GM23338 (cell line): Measurements from ENCODE around the gene SLC50A1. TPM values are rescaled to one million over a fixed set of nuclear protein-coding genes. Genes with fewer than 3 reads are reported as not detected.

Experiments
- ATAC-seq: fragments of 200-7000 bp; cut with Tn5 transposase; 3 replicates; pipeline ENCODE4 v1.9.1; 2020
- DNase-seq: peaks from one replicate; pipeline ENCODE4 v3.0.0-alpha.2; 2015; ENCODE audit warnings: low spot score
- H2AFZ ChIP-seq: fragments of 200-600 bp; sonication (generic); 2 replicates; pipeline ENCODE4 v1.8.0; 2016; ENCODE audit warnings: antibody characterized with exemption, mild to moderate bottlenecking, moderate library complexity
- H3F3A ChIP-seq: fragments of 200-600 bp; sonication (generic); replicated peaks from 2 replicates; pipeline ENCODE4 v1.8.0; 2017; ENCODE audit warnings: antibody characterized with exemption, mixed run types, low read depth
- H3K27ac ChIP-seq: fragments of 200-600 bp; sonication (generic); 2 replicates; pipeline ENCODE4 v1.6.1; 2016; ENCODE audit warnings: low read depth
- H3K27me3 ChIP-seq: fragments of 200-600 bp; sonication (generic); 2 replicates; pipeline ENCODE4 v1.8.0; 2016; ENCODE audit warnings: mild to moderate bottlenecking, mixed run types, moderate library complexity; ENCODE audit not compliant: insufficient read depth
- H3K36me3 ChIP-seq: fragments of 200-600 bp; sonication (generic); 2 replicates; pipeline ENCODE4 v1.8.0; 2016; ENCODE audit warnings: mild to moderate bottlenecking; ENCODE audit not compliant: insufficient read depth
- H3K4me1 ChIP-seq: fragments of 200-600 bp; sonication (generic); 2 replicates; pipeline ENCODE4 v1.8.0; 2016; ENCODE audit warnings: mild to moderate bottlenecking, moderate library complexity; ENCODE audit not compliant: insufficient read depth
- H3K4me2 ChIP-seq: fragments of 200-600 bp; sonication (generic); 2 replicates; pipeline ENCODE4 v1.7.1; 2017; ENCODE audit warnings: mixed run types
- H3K4me3 ChIP-seq: fragments of 200-600 bp; sonication (generic); 2 replicates; pipeline ENCODE4 v1.6.1; 2016; ENCODE audit warnings: mixed run types
- H3K79me2 ChIP-seq: fragments of 200-600 bp; sonication (generic); replicated peaks from 2 replicates; pipeline ENCODE4 v1.8.0; 2017; ENCODE audit warnings: mild to moderate bottlenecking; ENCODE audit not compliant: insufficient read depth
- H3K9me2 ChIP-seq: fragments of 200-600 bp; sonication (generic); 2 replicates; pipeline ENCODE4 v1.8.0; 2017; ENCODE audit not compliant: insufficient read depth
- H4K20me1 ChIP-seq: fragments of 200-600 bp; sonication (generic); replicated peaks from 2 replicates; pipeline ENCODE4 v1.8.0; 2017; ENCODE audit warnings: mild to moderate bottlenecking; ENCODE audit not compliant: insufficient read depth
- H3K27ac Mint-ChIP-seq: 2 replicates; pipeline ENCODE4 v1.8.0; 2020; ENCODE audit warnings: inconsistent platforms, mild to moderate bottlenecking, moderate library complexity, mixed read lengths
- H3K27me3 Mint-ChIP-seq: 3 replicates; pipeline ENCODE4 v1.8.0; 2022; ENCODE audit warnings: low read depth, mild to moderate bottlenecking, moderate library complexity, mixed read lengths, inconsistent platforms; ENCODE audit not compliant: insufficient read depth, poor library complexity
- H3K36me3 Mint-ChIP-seq: 3 replicates; pipeline ENCODE4 v1.8.0; 2021; ENCODE audit warnings: low read depth, mild to moderate bottlenecking, inconsistent platforms, moderate library complexity, mixed read lengths
- H3K4me1 Mint-ChIP-seq: 3 replicates; pipeline ENCODE4 v1.8.0; 2020; ENCODE audit warnings: mild to moderate bottlenecking, inconsistent platforms, mixed read lengths
- H3K4me3 Mint-ChIP-seq: 3 replicates; pipeline ENCODE4 v1.8.0; 2021; ENCODE audit warnings: moderate library complexity, mild to moderate bottlenecking, inconsistent platforms, mixed read lengths
- H3K9me3 Mint-ChIP-seq: 3 replicates; pipeline ENCODE4 v1.8.0; 2020; ENCODE audit warnings: moderate library complexity, mild to moderate bottlenecking, inconsistent platforms, mixed read lengths
- CREB1 ChIP-seq: fragments of 250-450 bp; sonication (Bioruptor Pico); IDR thresholded peaks from 2 replicates; pipeline ENCODE4 v1.5.0; 2020; ENCODE audit warnings: low read depth, mild to moderate bottlenecking, moderate library complexity
- CTCF ChIP-seq, 2 experiments: fragments of 200-600 bp in 1 of 2; sonication (generic) in 1 of 2; conservative IDR thresholded peaks; 2 replicates each; pipeline versions ENCODE4 v1.5.1 to v1.6.1; 2016 to 2017; ENCODE audit warnings: antibody characterized with exemption in 2 of 2, low read depth in 2 of 2, mild to moderate bottlenecking in 2 of 2, moderate library complexity in 1 of 2
- EZH2 ChIP-seq: fragments of 200-600 bp; sonication (generic); IDR thresholded peaks from one replicate; pipeline ENCODE4 v1.8.0; 2017; ENCODE audit warnings: antibody characterized with exemption, mild to moderate bottlenecking, low read depth; ENCODE audit not compliant: unreplicated experiment
- EZH2phosphoT487 ChIP-seq: fragments of 200-600 bp; sonication (generic); IDR thresholded peaks from one replicate; pipeline ENCODE4 v1.8.1; 2018; ENCODE audit warnings: antibody characterized with exemption; ENCODE audit not compliant: unreplicated experiment
- JUNB ChIP-seq: IDR thresholded peaks from one replicate; pipeline ENCODE4 v1.6.1; 2016; ENCODE audit warnings: antibody characterized with exemption; ENCODE audit not compliant: unreplicated experiment
- NANOG ChIP-seq: IDR thresholded peaks from 2 replicates; pipeline ENCODE4 v1.6.1; 2016; ENCODE audit warnings: antibody characterized with exemption, borderline replicate concordance
- POLR2AphosphoS5 ChIP-seq: IDR thresholded peaks from 2 replicates; pipeline ENCODE4 v1.6.1; 2016; ENCODE audit warnings: antibody characterized with exemption, low read depth
- STAT1 ChIP-seq: IDR thresholded peaks from one replicate; pipeline ENCODE4 v1.6.1; 2016; ENCODE audit warnings: antibody characterized with exemption; ENCODE audit not compliant: unreplicated experiment
- ZNF114 ChIP-seq: fragments of 250-450 bp; sonication (Bioruptor Pico); IDR thresholded peaks from 2 replicates; pipeline ENCODE4 v1.5.0; 2020; ENCODE audit warnings: mild to moderate bottlenecking, moderate library complexity
- ZNF331 ChIP-seq: fragments of 250-450 bp; sonication (Bioruptor Pico); IDR thresholded peaks from 2 replicates; pipeline ENCODE4 v1.5.0; 2020; ENCODE audit warnings: low read depth, mild to moderate bottlenecking, moderate library complexity
- polyA plus RNA-seq: library from polyadenylated mRNA; unstranded; fragments of >200 nt; fragmentation: Nextera tagmentation; extraction: Ambion mirVana; gene quantifications from 2 replicates; pipeline ENCODE4 v1.2.1, GENCODE V29; 2016
- total RNA-seq: library from RNA; depleted of rRNA; stranded (reverse); fragments of >200 nt; shearing (Covaris generic); gene quantifications from 2 replicates; pipeline ENCODE4 v1.2.3, GENCODE V29; 2014
- TF ChIP-seq, protein P1 (sequence below): IDR thresholded peaks from 2 replicates; pipeline ENCODE4 v1.6.1; 2016; ENCODE audit warnings: antibody characterized with exemption
- TF ChIP-seq, protein P2 (sequence below): IDR thresholded peaks from one replicate; pipeline ENCODE4 v1.6.1; 2018; ENCODE audit warnings: antibody characterized with exemption; ENCODE audit not compliant: unreplicated experiment
- TF ChIP-seq, protein P3 (sequence below): fragments of 250-450 bp; sonication (Bioruptor Pico); IDR thresholded peaks from 2 replicates; pipeline ENCODE4 v1.5.0; 2020; ENCODE audit warnings: mild to moderate bottlenecking, moderate library complexity

SLC50A1 gene
- total and polyA plus RNA-seq, 2 experiments from 2014 or later = 30.0 to 63.9 TPM

DNA sequence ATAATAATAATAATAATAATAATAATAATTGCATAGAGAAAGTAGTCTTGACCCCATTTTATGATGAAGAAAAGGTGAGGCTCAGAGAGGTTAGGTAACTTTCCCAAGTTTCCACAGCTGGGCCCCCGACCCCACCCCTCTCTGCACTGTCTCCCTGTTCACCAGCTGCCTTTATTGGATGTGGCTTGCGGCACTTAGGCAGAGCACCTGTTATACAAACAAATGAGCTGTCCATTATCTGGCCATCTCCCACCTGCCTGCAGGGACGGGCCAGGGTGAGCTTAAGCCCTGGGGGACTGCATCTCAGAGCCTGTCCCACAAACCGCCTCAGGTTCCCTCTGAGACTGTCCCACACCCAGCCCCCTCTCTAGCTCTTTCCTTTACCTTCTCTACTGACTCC lies 18.0 kb upstream of the SLC50A1 start:
- 0 out of 2 replicates have a peak, but pooled peaks cover 4% of the 10 kb centered on the region for H3K4me1 ChIP-seq
- H3K4me1 Mint-ChIP-seq = no peaks in the 10 kb centered on the region
- H3K27me3 ChIP-seq = peaks cover 14% of the 10 kb centered on the region
- no peak overlapping the region for H3K4me2 ChIP-seq
- H3K4me3 Mint-ChIP-seq = no peak overlapping the region
- H3K79me2 ChIP-seq = no peaks in the 10 kb centered on the region
- no peak for DNase-seq
- no peak overlapping the region for H2AFZ ChIP-seq
- H3K27me3 Mint-ChIP-seq = peaks cover 23% of the 10 kb centered on the region
- no peak overlapping the region for H3K4me3 ChIP-seq
- no peaks in the 10 kb centered on the region for H3K36me3 ChIP-seq
- no peak for ATAC-seq
- no peaks in the 10 kb centered on the region for H3K9me2 ChIP-seq
- H4K20me1 ChIP-seq = no peaks in the 10 kb centered on the region
- no peaks in the 10 kb centered on the region for H3K36me3 Mint-ChIP-seq
- H3K9me3 Mint-ChIP-seq = no peaks in the 10 kb centered on the region
- no peaks in the 10 kb centered on the region for H3F3A ChIP-seq
- no peak overlapping the region for H3K27ac ChIP-seq
- TF ChIP-seq ZNF331 (CRISPR knock-in tag) (no peak), EZH2 (no peak), EZH2phosphoT487 (no peak), CTCF (conservative IDR thresholded peaks at IDR 0.05; ENCODE audit: low read depth in 2 of 2) (no peak), STAT1 (no peak), NANOG (no peak), POLR2AphosphoS5 (no peak), CREB1 (CRISPR knock-in tag) (no peak), JUNB (no peak), ZNF114 (CRISPR knock-in tag) (no peak)
- TF ChIP-seq, protein P1, sequence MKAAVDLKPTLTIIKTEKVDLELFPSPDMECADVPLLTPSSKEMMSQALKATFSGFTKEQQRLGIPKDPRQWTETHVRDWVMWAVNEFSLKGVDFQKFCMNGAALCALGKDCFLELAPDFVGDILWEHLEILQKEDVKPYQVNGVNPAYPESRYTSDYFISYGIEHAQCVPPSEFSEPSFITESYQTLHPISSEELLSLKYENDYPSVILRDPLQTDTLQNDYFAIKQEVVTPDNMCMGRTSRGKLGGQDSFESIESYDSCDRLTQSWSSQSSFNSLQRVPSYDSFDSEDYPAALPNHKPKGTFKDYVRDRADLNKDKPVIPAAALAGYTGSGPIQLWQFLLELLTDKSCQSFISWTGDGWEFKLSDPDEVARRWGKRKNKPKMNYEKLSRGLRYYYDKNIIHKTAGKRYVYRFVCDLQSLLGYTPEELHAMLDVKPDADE = no peak
- TF ChIP-seq, protein P2, sequence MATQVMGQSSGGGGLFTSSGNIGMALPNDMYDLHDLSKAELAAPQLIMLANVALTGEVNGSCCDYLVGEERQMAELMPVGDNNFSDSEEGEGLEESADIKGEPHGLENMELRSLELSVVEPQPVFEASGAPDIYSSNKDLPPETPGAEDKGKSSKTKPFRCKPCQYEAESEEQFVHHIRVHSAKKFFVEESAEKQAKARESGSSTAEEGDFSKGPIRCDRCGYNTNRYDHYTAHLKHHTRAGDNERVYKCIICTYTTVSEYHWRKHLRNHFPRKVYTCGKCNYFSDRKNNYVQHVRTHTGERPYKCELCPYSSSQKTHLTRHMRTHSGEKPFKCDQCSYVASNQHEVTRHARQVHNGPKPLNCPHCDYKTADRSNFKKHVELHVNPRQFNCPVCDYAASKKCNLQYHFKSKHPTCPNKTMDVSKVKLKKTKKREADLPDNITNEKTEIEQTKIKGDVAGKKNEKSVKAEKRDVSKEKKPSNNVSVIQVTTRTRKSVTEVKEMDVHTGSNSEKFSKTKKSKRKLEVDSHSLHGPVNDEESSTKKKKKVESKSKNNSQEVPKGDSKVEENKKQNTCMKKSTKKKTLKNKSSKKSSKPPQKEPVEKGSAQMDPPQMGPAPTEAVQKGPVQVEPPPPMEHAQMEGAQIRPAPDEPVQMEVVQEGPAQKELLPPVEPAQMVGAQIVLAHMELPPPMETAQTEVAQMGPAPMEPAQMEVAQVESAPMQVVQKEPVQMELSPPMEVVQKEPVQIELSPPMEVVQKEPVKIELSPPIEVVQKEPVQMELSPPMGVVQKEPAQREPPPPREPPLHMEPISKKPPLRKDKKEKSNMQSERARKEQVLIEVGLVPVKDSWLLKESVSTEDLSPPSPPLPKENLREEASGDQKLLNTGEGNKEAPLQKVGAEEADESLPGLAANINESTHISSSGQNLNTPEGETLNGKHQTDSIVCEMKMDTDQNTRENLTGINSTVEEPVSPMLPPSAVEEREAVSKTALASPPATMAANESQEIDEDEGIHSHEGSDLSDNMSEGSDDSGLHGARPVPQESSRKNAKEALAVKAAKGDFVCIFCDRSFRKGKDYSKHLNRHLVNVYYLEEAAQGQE = no peak
- TF ChIP-seq, protein P3, sequence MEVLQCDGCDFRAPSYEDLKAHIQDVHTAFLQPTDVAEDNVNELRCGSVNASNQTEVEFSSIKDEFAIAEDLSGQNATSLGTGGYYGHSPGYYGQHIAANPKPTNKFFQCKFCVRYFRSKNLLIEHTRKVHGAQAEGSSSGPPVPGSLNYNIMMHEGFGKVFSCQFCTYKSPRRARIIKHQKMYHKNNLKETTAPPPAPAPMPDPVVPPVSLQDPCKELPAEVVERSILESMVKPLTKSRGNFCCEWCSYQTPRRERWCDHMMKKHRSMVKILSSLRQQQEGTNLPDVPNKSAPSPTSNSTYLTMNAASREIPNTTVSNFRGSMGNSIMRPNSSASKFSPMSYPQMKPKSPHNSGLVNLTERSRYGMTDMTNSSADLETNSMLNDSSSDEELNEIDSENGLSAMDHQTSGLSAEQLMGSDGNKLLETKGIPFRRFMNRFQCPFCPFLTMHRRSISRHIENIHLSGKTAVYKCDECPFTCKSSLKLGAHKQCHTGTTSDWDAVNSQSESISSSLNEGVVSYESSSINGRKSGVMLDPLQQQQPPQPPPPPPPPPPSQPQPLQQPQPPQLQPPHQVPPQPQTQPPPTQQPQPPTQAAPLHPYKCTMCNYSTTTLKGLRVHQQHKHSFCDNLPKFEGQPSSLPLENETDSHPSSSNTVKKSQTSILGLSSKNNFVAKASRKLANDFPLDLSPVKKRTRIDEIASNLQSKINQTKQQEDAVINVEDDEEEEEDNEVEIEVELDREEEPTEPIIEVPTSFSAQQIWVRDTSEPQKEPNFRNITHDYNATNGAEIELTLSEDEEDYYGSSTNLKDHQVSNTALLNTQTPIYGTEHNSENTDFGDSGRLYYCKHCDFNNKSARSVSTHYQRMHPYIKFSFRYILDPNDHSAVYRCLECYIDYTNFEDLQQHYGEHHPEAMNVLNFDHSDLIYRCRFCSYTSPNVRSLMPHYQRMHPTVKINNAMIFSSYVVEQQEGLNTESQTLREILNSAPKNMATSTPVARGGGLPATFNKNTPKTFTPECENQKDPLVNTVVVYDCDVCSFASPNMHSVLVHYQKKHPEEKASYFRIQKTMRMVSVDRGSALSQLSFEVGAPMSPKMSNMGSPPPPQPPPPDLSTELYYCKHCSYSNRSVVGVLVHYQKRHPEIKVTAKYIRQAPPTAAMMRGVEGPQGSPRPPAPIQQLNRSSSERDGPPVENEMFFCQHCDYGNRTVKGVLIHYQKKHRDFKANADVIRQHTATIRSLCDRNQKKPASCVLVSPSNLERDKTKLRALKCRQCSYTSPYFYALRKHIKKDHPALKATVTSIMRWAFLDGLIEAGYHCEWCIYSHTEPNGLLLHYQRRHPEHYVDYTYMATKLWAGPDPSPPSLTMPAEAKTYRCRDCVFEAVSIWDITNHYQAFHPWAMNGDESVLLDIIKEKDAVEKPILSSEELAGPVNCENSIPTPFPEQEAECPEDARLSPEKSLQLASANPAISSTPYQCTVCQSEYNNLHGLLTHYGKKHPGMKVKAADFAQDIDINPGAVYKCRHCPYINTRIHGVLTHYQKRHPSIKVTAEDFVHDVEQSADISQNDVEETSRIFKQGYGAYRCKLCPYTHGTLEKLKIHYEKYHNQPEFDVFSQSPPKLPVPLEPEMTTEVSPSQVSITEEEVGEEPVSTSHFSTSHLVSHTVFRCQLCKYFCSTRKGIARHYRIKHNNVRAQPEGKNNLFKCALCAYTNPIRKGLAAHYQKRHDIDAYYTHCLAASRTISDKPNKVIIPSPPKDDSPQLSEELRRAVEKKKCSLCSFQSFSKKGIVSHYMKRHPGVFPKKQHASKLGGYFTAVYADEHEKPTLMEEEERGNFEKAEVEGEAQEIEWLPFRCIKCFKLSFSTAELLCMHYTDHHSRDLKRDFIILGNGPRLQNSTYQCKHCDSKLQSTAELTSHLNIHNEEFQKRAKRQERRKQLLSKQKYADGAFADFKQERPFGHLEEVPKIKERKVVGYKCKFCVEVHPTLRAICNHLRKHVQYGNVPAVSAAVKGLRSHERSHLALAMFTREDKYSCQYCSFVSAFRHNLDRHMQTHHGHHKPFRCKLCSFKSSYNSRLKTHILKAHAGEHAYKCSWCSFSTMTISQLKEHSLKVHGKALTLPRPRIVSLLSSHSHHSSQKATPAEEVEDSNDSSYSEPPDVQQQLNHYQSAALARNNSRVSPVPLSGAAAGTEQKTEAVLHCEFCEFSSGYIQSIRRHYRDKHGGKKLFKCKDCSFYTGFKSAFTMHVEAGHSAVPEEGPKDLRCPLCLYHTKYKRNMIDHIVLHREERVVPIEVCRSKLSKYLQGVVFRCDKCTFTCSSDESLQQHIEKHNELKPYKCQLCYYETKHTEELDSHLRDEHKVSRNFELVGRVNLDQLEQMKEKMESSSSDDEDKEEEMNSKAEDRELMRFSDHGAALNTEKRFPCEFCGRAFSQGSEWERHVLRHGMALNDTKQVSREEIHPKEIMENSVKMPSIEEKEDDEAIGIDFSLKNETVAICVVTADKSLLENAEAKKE (CRISPR knock-in tag) = no peak
- H3K27ac Mint-ChIP-seq = no peak overlapping the region
